ENCODE results near the gene ABR. TPM values are rescaled to one million over a fixed set of nuclear protein-coding genes. Genes with fewer than 3 reads are reported as not detected.
A peak's percentile ranks its signal among the peaks of the same experiment; 100 is the strongest.
"Not testable (repeated sequence)": the region's sequence is repeated elsewhere in the genome, so short reads cannot be mapped to it uniquely, and the experiment has no call there.

Gene ABR
- total RNA-seq, 2 experiments from 2014 or later, result 31.6 to 35.1 TPM

- Mint-ChIP-seq H3K27ac (no peak overlapping the region), H3K36me3 (no peaks in the 10 kb centered on the region), H3K27me3 (no peaks in the 10 kb centered on the region), H3K4me3 (no peak overlapping the region), H3K9me3 (peaks cover 6% of the 10 kb centered on the region), H3K4me1 (no peaks in the 10 kb centered on the region)
- DNase-seq, result no peak
These were observed 28.7 kb downstream of the ABR start for GRCh38 chr17:1150863-1151600.

- no peaks in the 10 kb centered on the region for H3K27me3 Mint-ChIP-seq
- no peak overlapping the region for H3K27ac Mint-ChIP-seq
- H3K9me3 Mint-ChIP-seq, result peaks cover 6% of the 10 kb centered on the region
- no peaks in the 10 kb centered on the region for H3K36me3 Mint-ChIP-seq
- H3K4me3 Mint-ChIP-seq, result no peak overlapping the region
- no peak for DNase-seq
- no peaks in the 10 kb centered on the region for H3K4me1 Mint-ChIP-seq
These were observed 29.9 kb downstream of the ABR start for GRCh38 chr17:1149869-1150268.

- H3K4me3 Mint-ChIP-seq, result no peak overlapping the region
- H3K27me3 Mint-ChIP-seq, result no peaks in the 10 kb centered on the region
- H3K36me3 Mint-ChIP-seq, result no peaks in the 10 kb centered on the region
- H3K4me1 Mint-ChIP-seq, result no peaks in the 10 kb centered on the region
- peaks cover 6% of the 10 kb centered on the region for H3K9me3 Mint-ChIP-seq
- H3K27ac Mint-ChIP-seq, result no peak overlapping the region
- no peak for DNase-seq
These were observed 32.1 kb downstream of the ABR start for GRCh38 chr17:1147664-1148063.

- H3K27me3 Mint-ChIP-seq, result no peaks in the 10 kb centered on the region
- H3K27ac Mint-ChIP-seq, result no peak overlapping the region
- H3K9me3 Mint-ChIP-seq, result peaks cover 6% of the 10 kb centered on the region
- no peaks in the 10 kb centered on the region for H3K36me3 Mint-ChIP-seq
- no peaks in the 10 kb centered on the region for H3K4me1 Mint-ChIP-seq
- H3K4me3 Mint-ChIP-seq, result no peak overlapping the region
- DNase-seq, result no peak
These were observed 33.1 kb downstream of the ABR start for GRCh38 chr17:1146561-1147265.

GRCh38 chr17:1145311-1145986 is 34.3 kb downstream of the ABR start:
- no peaks in the 10 kb centered on the region for H3K4me1 Mint-ChIP-seq
- no peaks in the 10 kb centered on the region for H3K27me3 Mint-ChIP-seq
- DNase-seq, result no peak
- no peaks in the 10 kb centered on the region for H3K36me3 Mint-ChIP-seq
- no peak overlapping the region for H3K27ac Mint-ChIP-seq
- H3K9me3 Mint-ChIP-seq, result peaks cover 6% of the 10 kb centered on the region
- no peak overlapping the region for H3K4me3 Mint-ChIP-seq

GRCh38 chr17:1144162-1144561 is 35.6 kb downstream of the ABR start:
- no peaks in the 10 kb centered on the region for H3K27me3 Mint-ChIP-seq
- no peak overlapping the region for H3K27ac Mint-ChIP-seq
- H3K4me3 Mint-ChIP-seq, result no peak overlapping the region
- no peaks in the 10 kb centered on the region for H3K4me1 Mint-ChIP-seq
- no peak for DNase-seq
- no peaks in the 10 kb centered on the region for H3K36me3 Mint-ChIP-seq
- peaks cover 6% of the 10 kb centered on the region for H3K9me3 Mint-ChIP-seq

GRCh38 chr17:1143573-1143972 is 36.2 kb downstream of the ABR start:
- Mint-ChIP-seq H3K4me1 (no peaks in the 10 kb centered on the region), H3K9me3 (peaks cover 6% of the 10 kb centered on the region), H3K27me3 (no peaks in the 10 kb centered on the region), H3K4me3 (no peak overlapping the region), H3K27ac (no peak overlapping the region), H3K36me3 (no peaks in the 10 kb centered on the region)
- DNase-seq, result no peak

GRCh38 chr17:1142561-1142971 is 37.2 kb downstream of the ABR start:
- no peak for DNase-seq
- Mint-ChIP-seq H3K36me3 (no peaks in the 10 kb centered on the region), H3K27ac (no peak overlapping the region), H3K27me3 (no peaks in the 10 kb centered on the region), H3K4me1 (no peaks in the 10 kb centered on the region), H3K4me3 (no peak overlapping the region), H3K9me3 (peaks cover 6% of the 10 kb centered on the region)

GRCh38 chr17:1137465-1137894 is 42.3 kb downstream of the ABR start:
- Mint-ChIP-seq H3K27me3 (no peaks in the 10 kb centered on the region), H3K9me3 (no peaks in the 10 kb centered on the region), H3K36me3 (no peaks in the 10 kb centered on the region), H3K4me1 (no peaks in the 10 kb centered on the region), H3K4me3 (peak overlapping the region; percentile 1), H3K27ac (no peak overlapping the region)
- no peak for DNase-seq

- H3K27me3 Mint-ChIP-seq, result no peaks in the 10 kb centered on the region
- no peaks in the 10 kb centered on the region for H3K4me1 Mint-ChIP-seq
- no peak for DNase-seq
- no peak overlapping the region for H3K27ac Mint-ChIP-seq
- H3K4me3 Mint-ChIP-seq, result no peak overlapping the region
- no peaks in the 10 kb centered on the region for H3K36me3 Mint-ChIP-seq
- no peaks in the 10 kb centered on the region for H3K9me3 Mint-ChIP-seq
These were observed 43.0 kb downstream of the ABR start for GRCh38 chr17:1136748-1137147.

- no peak overlapping the region for H3K4me3 Mint-ChIP-seq
- no peak overlapping the region for H3K27ac Mint-ChIP-seq
These were observed 45.0 kb downstream of the ABR start for GRCh38 chr17:1134634-1135324.

GRCh38 chr17:1130191-1130590 is 49.6 kb downstream of the ABR start:
- Mint-ChIP-seq H3K4me1 (no peaks in the 10 kb centered on the region), H3K9me3 (no peaks in the 10 kb centered on the region), H3K4me3 (no peak overlapping the region), H3K27me3 (no peaks in the 10 kb centered on the region), H3K27ac (no peak overlapping the region), H3K36me3 (no peaks in the 10 kb centered on the region)
- no peak for DNase-seq

More at GRCh38 chr17:1134634-1135324, 45.0 kb downstream of the ABR start:
- Mint-ChIP-seq H3K36me3 (no peaks in the 10 kb centered on the region), H3K27me3 (no peaks in the 10 kb centered on the region), H3K9me3 (no peaks in the 10 kb centered on the region), H3K4me1 (no peaks in the 10 kb centered on the region)
- DNase-seq, result no peak

GRCh38 chr17:1128463-1128862 is 51.3 kb downstream of the ABR start:
- DNase-seq, H3K4me3 Mint-ChIP-seq, H3K36me3 Mint-ChIP-seq, H3K9me3 Mint-ChIP-seq, H3K27me3 Mint-ChIP-seq, H3K27ac Mint-ChIP-seq, H3K4me1 Mint-ChIP-seq: not testable (repeated sequence)

GRCh38 chr17:1126801-1127550 is 52.8 kb downstream of the ABR start:
- Mint-ChIP-seq H3K9me3 (no peaks in the 10 kb centered on the region), H3K27me3 (peaks cover 6% of the 10 kb centered on the region), H3K36me3 (no peaks in the 10 kb centered on the region), H3K4me1 (peaks cover 6% of the 10 kb centered on the region), H3K27ac (no peak overlapping the region), H3K4me3 (no peak overlapping the region)
- no peak for DNase-seq
